T-helper 9 cell (primary cell): ENCODE measurements around the gene CREB3L2.

Source experiments
- DNase-seq: peaks from one replicate; pipeline ENCODE4 v3.0.0-alpha.2; 2020

CREB3L2 gene

DNA sequence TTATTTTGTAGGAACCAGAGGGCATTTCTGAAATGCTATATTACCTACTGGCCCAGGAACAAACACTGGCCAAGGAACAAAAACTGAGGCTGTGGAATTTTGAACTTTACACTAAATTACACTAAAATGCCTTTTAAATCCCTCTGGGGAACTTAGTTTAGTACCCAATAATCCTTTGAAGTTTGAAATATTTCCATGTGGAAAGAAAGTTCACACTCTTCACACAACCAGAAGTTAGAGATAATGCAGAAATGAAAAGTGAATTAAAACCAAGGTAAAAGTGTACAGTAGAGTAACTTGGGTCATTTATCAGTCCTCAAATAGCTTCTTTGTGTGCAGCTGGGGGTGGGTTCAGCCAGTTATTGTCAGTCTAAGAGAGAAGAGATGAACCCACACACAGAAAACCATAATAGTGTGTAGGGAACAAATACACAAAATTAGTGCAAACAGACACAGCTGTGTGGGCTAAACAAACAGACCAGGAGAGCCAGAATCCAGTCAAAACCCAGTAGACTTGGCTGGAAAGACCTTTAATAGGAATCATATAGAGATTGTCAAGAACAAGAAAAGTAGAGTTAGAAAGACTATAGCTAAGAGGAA is 108.6 kb downstream of the CREB3L2 start:
- no peak for DNase-seq

GRCh38 chr7:137891016-137891655 is 110.8 kb downstream of the CREB3L2 start:
- no peak for DNase-seq

DNA sequence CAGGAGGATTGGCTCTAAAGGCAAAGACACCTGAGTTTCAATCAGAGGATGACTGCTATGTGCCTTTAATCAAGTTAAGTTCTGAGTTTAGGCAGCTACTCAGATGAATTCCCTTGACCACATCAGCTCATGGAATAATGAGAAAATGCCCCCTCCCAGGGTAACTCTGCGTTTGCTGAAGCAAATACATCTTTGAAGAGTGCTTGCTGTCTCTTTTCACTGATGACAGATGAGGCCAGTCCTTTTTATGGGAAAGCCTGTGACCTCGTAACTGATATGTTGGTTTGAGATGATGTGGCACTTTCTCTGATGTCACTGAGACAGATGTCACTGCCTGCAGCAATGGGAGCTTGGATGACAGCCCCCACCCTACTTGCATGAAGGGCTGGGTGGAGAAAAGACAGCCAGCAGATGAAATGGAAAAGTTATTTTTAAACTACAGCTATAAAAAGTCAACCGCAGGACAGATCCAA is 111.4 kb downstream of the CREB3L2 start:
- DNase-seq: no peak

- DNase-seq: no peak
Measured at GRCh38 chr7:137888241-137888640, 113.6 kb downstream of the CREB3L2 start.

- no peak for DNase-seq
Measured at GRCh38 chr7:137886746-137887145, 115.1 kb downstream of the CREB3L2 start.

DNA sequence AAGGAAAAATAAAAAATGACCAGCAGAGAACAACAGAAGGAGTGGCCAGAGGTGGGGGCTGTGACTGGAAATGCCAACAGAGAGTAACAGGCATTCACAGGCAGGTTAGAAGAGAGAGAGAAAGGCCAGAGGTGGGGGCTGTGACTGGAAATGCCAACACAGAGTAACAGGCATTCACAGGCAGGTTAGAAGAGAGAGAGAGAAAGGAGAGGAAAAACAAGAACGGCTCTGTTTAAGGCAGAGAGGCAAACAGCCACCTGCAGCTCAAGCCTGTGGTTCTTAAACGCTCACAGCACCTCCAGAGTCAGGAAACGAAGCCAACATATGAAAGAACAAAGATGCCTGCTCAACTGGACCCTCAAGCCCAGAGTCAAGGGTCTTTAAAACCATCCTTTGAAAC is 115.6 kb downstream of the CREB3L2 start:
- no peak for DNase-seq

GRCh38 chr7:137885678-137886077 is 116.2 kb downstream of the CREB3L2 start:
- no peak for DNase-seq

DNA sequence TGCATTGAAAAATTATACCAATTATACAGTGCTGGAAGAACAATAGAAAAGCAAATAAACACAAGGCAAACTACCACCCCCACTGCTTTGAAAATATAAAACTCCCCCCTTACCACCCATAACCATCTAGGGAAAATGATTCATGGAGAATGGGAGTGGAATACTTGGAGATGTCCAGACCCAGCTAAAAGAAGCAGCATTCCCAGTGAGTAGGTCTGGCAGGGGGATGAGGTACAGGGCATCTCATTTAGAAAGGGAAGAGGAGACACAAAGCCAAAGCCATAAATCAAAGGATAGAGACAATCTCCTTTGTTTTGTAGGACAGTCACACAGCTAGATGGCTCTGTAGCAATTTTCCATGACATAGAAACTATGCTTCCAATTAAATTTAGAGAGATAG is 119.1 kb downstream of the CREB3L2 start:
- no peak for DNase-seq

DNA sequence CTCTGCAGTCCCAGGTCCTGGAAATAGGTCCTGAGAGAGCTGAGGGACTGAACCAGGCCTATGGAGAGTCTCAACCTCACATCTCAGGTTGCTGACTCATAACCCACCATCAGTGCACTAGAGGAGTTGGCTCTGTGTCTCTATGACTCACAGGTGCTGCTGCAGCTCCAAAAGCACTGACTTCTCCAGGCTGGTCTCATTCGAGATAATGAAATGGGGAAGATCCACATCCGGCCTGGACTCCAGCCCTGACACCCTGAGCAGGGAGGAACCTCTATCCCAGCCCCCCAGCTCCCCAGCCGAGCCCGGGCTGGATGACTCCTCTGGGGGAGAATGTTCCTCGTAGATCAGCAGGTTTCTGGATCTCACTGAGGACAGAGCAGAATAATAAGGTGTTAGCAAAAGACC is 119.6 kb downstream of the CREB3L2 start:
- DNase-seq: no peak

DNA sequence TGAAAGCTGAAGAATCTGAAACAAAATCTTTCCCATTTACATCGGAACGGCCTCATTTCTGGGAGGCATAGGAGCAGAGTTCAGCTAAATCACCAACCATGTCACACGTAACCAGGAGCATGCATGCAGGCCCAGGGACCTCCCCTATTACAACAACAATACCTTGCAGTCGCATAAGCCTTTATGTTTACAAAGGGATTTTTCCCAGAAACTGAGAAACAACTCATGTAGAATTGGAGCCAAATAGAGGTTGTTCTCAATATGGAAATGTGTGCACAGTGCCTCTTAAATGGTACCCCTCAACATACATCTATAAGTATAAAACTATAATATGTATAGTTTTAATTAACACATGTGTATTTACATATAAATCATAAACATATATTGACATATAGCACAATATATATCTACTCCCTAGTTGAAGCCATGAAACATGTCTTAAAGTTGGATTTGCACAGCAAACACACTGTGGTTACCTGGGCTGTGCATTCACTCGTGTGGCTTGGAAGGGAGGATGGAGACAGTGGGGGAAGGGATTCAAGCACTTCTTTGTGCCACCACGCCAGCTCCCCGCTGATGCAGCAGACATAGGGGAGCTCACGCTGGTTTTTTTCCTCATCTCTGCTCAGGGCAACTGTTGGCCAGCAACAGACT is 120.2 kb downstream of the CREB3L2 start:
- DNase-seq: no peak

GRCh38 chr7:137880432-137880831 is 121.5 kb downstream of the CREB3L2 start:
- no peak for DNase-seq

GRCh38 chr7:137879357-137880158 is 122.3 kb downstream of the CREB3L2 start:
- no peak for DNase-seq

- no peak for DNase-seq
Measured at GRCh38 chr7:137878333-137878961, 123.4 kb downstream of the CREB3L2 start.

- DNase-seq: no peak
Measured at GRCh38 chr7:137877027-137877675, 124.7 kb downstream of the CREB3L2 start.

DNA sequence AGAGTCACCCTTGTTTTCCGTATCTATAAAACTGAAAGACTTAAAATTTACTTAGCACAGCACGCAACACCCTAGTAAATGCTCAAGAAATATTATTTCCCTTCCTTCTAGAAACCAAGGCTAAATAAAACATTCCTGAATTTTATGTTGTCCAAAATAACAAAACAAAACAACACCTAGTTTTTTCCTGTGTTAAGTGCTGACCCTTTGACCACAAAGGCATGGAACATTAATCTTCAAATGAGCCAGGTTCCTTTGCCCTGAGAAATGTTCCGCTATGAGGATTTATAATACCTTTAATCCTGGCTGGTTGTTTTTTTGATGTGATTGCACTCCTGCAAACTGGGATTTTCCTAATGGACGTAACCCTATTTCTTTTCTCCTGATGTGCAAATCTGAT is 126.1 kb downstream of the CREB3L2 start:
- no peak for DNase-seq

GRCh38 chr7:137873979-137874777 is 127.7 kb downstream of the CREB3L2 start:
- DNase-seq: no peak

- no peak for DNase-seq
Measured at GRCh38 chr7:137873524-137873923, 128.4 kb downstream of the CREB3L2 start.

DNA sequence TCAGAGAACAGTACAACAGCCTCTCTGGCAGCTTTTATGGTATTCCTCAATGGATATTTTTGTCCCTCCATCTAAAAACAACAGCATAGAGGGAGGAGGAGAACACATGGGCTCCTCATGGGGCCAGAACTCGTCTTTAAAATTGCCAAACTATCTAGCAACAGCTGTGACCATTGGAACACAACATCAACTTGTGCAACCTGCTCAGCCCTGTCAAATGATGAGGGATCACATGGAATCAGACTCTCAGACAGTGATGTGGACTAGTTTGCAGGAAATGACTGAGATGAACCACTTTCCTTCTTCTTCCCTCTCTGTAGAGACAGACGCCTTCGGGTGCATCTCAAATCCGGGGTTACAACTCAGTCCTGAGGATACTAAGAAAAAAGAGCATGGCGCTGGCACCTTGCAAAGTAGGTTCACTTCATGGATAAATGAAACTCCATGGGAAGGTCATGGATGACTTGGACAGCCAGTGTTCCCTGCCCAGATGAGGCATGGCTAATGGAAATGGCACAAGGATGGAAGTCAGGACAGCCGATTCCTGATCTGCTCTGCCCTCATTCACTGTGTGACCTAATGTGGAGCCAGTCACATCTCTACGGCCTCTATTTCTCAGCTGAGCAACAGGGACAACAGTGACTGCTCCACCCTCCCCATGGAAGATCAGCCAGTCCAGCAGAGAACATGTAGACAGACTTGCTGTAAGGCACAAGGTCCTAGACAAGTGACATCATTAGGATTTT is 130.5 kb downstream of the CREB3L2 start:
- no peak for DNase-seq

- DNase-seq: no peak
Measured at GRCh38 chr7:137870684-137871083, 131.2 kb downstream of the CREB3L2 start.

DNA sequence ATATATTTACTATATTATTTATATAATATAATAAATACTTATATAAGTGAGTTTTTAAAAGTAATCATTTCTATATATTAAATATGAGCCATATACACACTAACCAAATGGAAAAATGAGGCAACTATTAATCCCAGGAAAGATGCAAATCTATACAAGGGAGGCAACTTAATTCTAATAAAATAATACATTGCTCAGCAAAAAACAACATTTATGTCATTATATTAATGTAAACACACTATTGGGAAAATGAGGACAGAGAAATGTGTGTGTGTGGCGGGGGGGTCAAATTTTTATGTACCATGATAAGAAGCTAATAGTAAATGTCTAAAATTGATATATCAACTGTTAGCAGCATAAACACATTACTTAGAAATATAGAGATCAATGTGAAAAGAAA is 131.8 kb downstream of the CREB3L2 start:
- no peak for DNase-seq

DNA sequence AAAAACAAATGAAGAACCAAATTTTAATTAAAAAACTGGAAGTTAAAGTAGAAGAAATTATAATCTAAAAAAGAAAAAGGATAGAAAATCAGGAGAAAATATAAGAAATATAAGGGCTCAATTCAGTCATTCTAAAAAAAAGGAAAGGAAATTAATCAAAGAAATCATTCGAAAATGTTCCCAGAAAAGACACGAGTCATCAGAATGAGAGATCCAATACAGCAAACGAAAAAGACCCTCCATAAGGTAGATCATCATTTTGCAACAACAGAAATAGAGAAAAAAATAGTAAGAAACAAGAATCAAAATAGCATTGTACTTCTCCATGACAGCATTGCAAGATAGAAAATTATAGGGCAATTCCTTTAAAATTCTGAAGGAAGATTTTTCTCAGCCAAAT is 132.6 kb downstream of the CREB3L2 start:
- no peak for DNase-seq
